ENCODE measurements around the gene MAP3K21.
A peak's percentile ranks its signal among the peaks of the same experiment; 100 is the strongest.

Gene MAP3K21

GRCh38 chr1:233300326-233300725 is 27.2 kb upstream of the MAP3K21 start:
- Mint-ChIP-seq H3K27me3 (peaks cover under 1% of the 10 kb centered on the region), H3K4me3 (no peak overlapping the region), H3K36me3 (ENCODE audit: insufficient read depth) (no peaks in the 10 kb centered on the region), H3K27ac (ENCODE audit: low read depth) (no peak overlapping the region), H3K9me3 (no peaks in the 10 kb centered on the region), H3K4me1 (peaks cover 8% of the 10 kb centered on the region)
- ATAC-seq (replicated peaks; ENCODE audit: extremely low read depth, poor library complexity, severe bottlenecking), result no peak
- DNase-seq (ENCODE audit: low spot score in 2 of 2), result no peak

DNA sequence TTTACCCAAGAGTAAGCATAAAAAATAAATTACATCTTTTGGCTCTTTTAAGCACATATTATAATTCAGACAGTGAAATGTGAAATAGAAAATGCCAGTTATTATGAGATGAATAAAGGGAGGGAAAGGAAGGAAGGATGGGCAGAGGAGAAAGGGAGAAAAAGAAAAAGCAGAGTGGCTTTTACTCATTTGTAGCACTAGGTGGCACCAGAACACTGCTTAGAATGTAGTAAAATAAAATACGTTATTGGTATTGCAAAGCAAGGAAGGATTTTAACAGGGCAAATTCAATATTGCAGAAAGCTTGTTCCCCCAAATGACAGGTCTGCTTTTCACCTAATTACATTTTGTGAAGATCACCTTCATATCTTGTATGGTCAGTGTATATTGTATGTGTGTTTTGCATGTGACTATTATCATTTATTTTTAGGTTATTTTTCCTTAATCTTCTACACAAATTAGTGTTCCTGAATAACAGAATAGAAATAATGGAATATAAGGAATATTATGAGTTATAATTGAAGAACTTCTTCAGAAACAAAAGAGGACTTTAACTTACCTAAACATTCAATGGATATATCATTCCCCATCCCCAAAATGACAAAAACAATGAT is 22.9 kb upstream of the MAP3K21 start:
- H3K36me3 Mint-ChIP-seq (ENCODE audit: insufficient read depth), result no peaks in the 10 kb centered on the region
- H3K27ac Mint-ChIP-seq (ENCODE audit: low read depth), result no peak overlapping the region
- no peak overlapping the region for H3K4me3 Mint-ChIP-seq
- H3K9me3 Mint-ChIP-seq, result no peaks in the 10 kb centered on the region
- DNase-seq (ENCODE audit: low spot score in 2 of 2) (no peak), ATAC-seq (replicated peaks; ENCODE audit: extremely low read depth, poor library complexity, severe bottlenecking) (no peak)
- H3K27me3 Mint-ChIP-seq, result peaks cover 27% of the 10 kb centered on the region
- no peaks in the 10 kb centered on the region for H3K4me1 Mint-ChIP-seq

GRCh38 chr1:233313434-233314155 is 13.9 kb upstream of the MAP3K21 start:
- peak overlapping the region; percentile 11 for H3K27ac Mint-ChIP-seq (ENCODE audit: low read depth)
- no peaks in the 10 kb centered on the region for H3K4me1 Mint-ChIP-seq
- DNase-seq (ENCODE audit: low spot score in 2 of 2) (no peak), ATAC-seq (replicated peaks; ENCODE audit: extremely low read depth, poor library complexity, severe bottlenecking) (no peak)
- H3K36me3 Mint-ChIP-seq (ENCODE audit: insufficient read depth), result no peaks in the 10 kb centered on the region
- no peaks in the 10 kb centered on the region for H3K9me3 Mint-ChIP-seq
- H3K27me3 Mint-ChIP-seq, result peaks cover 11% of the 10 kb centered on the region
- H3K4me3 Mint-ChIP-seq, result no peak overlapping the region

GRCh38 chr1:233315718-233316301 is 11.7 kb upstream of the MAP3K21 start:
- DNase-seq (ENCODE audit: low spot score in 2 of 2) (no peak), ATAC-seq (replicated peaks; ENCODE audit: extremely low read depth, poor library complexity, severe bottlenecking) (no peak)
- Mint-ChIP-seq H3K4me1 (no peaks in the 10 kb centered on the region), H3K36me3 (ENCODE audit: insufficient read depth) (no peaks in the 10 kb centered on the region), H3K27ac (ENCODE audit: low read depth) (no peak overlapping the region), H3K4me3 (no peak overlapping the region), H3K27me3 (peaks cover 4% of the 10 kb centered on the region), H3K9me3 (no peaks in the 10 kb centered on the region)

DNA sequence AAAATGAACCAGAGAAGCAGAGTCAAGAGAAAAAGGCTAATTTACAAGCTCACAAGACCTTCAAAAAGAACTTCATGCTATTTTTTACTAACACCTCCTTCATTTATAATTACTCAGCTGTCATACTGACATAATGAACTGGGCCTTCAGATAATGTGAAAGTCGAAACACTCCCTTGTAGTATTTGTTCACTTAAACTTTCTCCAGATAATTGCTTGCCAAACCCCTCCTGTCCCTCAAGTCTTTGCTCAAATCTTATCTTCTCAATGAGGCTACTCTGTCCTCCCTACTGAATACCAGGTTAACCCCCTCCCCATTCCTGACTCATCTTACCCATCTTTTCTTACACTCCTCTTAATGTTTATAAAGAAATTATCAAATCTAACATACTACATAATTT is 11.1 kb upstream of the MAP3K21 start:
- no peak for ATAC-seq (replicated peaks; ENCODE audit: extremely low read depth, poor library complexity, severe bottlenecking)
- no peaks in the 10 kb centered on the region for H3K4me1 Mint-ChIP-seq
- H3K27ac Mint-ChIP-seq (ENCODE audit: low read depth), result no peak overlapping the region
- no peaks in the 10 kb centered on the region for H3K36me3 Mint-ChIP-seq (ENCODE audit: insufficient read depth)
- no peak overlapping the region for H3K4me3 Mint-ChIP-seq
- no peak for DNase-seq (ENCODE audit: low spot score in 2 of 2)
- no peaks in the 10 kb centered on the region for H3K27me3 Mint-ChIP-seq
- H3K9me3 Mint-ChIP-seq, result no peaks in the 10 kb centered on the region

DNA sequence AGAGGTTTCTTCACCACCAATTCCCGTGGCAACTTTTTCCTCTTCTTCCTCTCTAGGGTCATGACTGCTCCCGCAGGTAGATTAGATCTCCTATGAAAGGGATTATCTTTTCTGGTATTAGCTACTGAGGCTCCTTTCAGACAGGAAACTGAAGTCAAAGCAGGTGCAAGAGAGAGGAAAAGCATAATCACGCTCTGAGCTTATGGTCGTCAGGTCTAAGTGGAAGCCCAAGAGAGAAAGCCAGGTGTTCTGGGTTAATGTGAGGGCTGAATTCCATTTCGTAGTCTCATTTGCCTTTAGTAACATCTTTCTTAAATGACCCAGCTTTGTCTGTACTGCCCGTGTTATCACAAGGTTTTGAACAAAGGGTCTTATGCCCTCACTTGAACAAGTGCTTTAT is 8.3 kb upstream of the MAP3K21 start:
- DNase-seq (ENCODE audit: low spot score in 2 of 2) (no peak), ATAC-seq (replicated peaks; ENCODE audit: extremely low read depth, poor library complexity, severe bottlenecking) (no peak)
- no peaks in the 10 kb centered on the region for H3K27me3 Mint-ChIP-seq
- H3K4me3 Mint-ChIP-seq, result no peak overlapping the region
- H3K36me3 Mint-ChIP-seq (ENCODE audit: insufficient read depth), result no peaks in the 10 kb centered on the region
- no peak overlapping the region for H3K27ac Mint-ChIP-seq (ENCODE audit: low read depth)
- H3K9me3 Mint-ChIP-seq, result no peaks in the 10 kb centered on the region
- no peaks in the 10 kb centered on the region for H3K4me1 Mint-ChIP-seq

DNA sequence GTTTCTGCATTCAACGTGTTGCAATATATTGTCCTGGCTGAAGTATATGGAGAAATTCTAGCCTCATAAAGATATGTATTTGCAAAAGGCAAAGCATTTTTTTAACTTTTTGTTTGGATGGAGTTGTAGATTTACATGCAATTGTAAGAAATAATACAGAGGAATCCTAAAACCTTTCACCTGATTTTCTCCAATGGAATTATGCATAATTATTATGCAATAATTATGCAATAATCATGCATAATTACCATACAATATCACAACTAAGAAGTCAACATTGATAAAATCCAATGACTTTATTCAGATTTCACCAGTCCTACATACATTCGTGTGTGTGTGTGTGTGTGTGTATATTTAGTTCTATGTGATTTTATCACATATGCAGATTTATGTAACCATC is 7.5 kb upstream of the MAP3K21 start:
- Mint-ChIP-seq H3K9me3 (no peaks in the 10 kb centered on the region), H3K4me3 (no peak overlapping the region), H3K27ac (ENCODE audit: low read depth) (no peak overlapping the region), H3K4me1 (no peaks in the 10 kb centered on the region), H3K36me3 (ENCODE audit: insufficient read depth) (no peaks in the 10 kb centered on the region), H3K27me3 (no peaks in the 10 kb centered on the region)
- no peak for ATAC-seq (replicated peaks; ENCODE audit: extremely low read depth, poor library complexity, severe bottlenecking)
- no peak for DNase-seq (ENCODE audit: low spot score in 2 of 2)

GRCh38 chr1:233323718-233324117 is 3.8 kb upstream of the MAP3K21 start:
- Mint-ChIP-seq H3K4me3 (no peak overlapping the region), H3K36me3 (ENCODE audit: insufficient read depth) (peaks cover 2% of the 10 kb centered on the region), H3K9me3 (no peaks in the 10 kb centered on the region)

DNA sequence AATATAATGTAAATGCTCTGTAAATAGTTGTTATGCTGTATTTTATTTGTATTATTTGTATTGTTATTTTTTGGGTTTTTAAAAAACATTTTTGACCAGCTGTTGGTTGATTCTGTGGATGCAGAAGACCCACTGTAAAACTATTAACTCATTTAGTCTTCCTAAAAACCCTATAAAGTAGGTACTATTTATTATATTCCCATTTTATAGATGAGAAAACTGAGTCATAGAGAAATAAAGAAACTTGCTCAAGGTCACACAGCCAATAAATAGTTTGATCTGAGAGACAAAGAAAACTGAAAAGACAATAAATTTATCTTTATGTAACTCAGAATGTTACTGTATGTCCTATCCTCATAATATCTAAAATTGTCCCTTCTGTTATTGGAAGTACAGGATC is 1.2 kb upstream of the MAP3K21 start:
- Mint-ChIP-seq H3K9me3 (no peaks in the 10 kb centered on the region), H3K27me3 (no peaks in the 10 kb centered on the region), H3K27ac (ENCODE audit: low read depth) (no peak overlapping the region), H3K4me3 (no peak overlapping the region), H3K36me3 (ENCODE audit: insufficient read depth) (peaks cover 2% of the 10 kb centered on the region), H3K4me1 (peaks cover 13% of the 10 kb centered on the region)
- DNase-seq (ENCODE audit: low spot score in 2 of 2) (no peak), ATAC-seq (replicated peaks; ENCODE audit: extremely low read depth, poor library complexity, severe bottlenecking) (no peak)

More at GRCh38 chr1:233323718-233324117, 3.8 kb upstream of the MAP3K21 start:
- no peak for ATAC-seq (replicated peaks; ENCODE audit: extremely low read depth, poor library complexity, severe bottlenecking)
- no peak overlapping the region for H3K27ac Mint-ChIP-seq (ENCODE audit: low read depth)
- peaks cover 8% of the 10 kb centered on the region for H3K4me1 Mint-ChIP-seq
- no peak for DNase-seq (ENCODE audit: low spot score in 2 of 2)
- no peaks in the 10 kb centered on the region for H3K27me3 Mint-ChIP-seq

DNA sequence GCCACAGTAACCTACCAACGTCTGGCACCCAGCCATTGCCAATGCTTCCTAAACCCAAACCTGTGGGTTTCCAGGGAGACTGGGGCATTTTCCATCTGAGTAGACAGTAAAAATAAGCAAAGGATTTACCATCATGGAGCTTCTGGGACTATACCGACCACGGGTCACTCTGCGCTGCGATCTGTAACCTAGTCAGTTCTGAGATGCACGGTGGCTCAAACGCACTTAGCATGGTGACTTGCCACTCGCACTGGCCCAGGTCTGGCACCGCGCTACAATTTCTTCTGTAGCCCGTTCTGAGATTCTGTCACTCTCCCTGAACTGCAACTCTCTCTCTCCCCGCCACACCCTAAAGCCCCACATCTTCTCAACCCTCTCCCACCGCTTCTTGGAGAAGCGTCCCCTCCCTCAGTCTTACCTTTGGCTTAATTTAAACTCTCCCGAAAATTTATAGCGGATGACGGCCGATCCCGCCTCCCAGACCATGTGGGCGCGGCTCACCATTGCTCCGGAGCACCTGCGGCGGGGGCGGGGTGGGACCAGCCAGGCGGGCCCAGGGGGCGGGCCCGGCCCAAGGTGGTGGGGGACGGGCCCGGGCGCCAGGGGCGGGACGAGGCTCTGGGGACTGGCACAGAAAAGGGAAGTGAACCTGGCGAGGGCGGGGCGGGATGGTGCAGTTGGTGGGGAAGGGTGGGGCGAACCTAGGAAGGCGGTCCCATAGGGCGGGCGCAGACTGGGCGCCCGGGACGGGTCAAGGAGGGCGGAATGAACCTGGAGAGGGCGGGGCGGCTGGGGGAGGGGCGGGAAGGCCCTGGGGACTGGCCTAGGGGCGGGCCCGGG is 493 bp upstream of the MAP3K21 start:
- Mint-ChIP-seq H3K4me3 (peak overlapping the region; percentile 78), H3K36me3 (ENCODE audit: insufficient read depth) (peaks cover 2% of the 10 kb centered on the region), H3K4me1 (peaks cover 13% of the 10 kb centered on the region), H3K9me3 (no peaks in the 10 kb centered on the region), H3K27me3 (no peaks in the 10 kb centered on the region), H3K27ac (ENCODE audit: low read depth) (no peak overlapping the region)
- peak; percentile 82 for ATAC-seq (replicated peaks; ENCODE audit: extremely low read depth, poor library complexity, severe bottlenecking)
- peak; percentile 65 for DNase-seq (ENCODE audit: low spot score in 2 of 2)

DNA sequence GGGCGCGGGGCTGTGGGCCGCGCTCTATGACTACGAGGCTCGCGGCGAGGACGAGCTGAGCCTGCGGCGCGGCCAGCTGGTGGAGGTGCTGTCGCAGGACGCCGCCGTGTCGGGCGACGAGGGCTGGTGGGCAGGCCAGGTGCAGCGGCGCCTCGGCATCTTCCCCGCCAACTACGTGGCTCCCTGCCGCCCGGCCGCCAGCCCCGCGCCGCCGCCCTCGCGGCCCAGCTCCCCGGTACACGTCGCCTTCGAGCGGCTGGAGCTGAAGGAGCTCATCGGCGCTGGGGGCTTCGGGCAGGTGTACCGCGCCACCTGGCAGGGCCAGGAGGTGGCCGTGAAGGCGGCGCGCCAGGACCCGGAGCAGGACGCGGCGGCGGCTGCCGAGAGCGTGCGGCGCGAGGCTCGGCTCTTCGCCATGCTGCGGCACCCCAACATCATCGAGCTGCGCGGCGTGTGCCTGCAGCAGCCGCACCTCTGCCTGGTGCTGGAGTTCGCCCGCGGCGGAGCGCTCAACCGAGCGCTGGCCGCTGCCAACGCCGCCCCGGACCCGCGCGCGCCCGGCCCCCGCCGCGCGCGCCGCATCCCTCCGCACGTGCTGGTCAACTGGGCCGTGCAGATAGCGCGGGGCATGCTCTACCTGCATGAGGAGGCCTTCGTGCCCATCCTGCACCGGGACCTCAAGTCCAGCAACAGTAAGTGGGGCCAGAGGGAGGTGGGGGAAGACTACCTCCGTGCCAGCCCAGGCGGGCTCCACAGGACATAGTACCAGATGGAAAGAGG is 808 bp downstream of the MAP3K21 start:
- peaks cover 2% of the 10 kb centered on the region for H3K36me3 Mint-ChIP-seq (ENCODE audit: insufficient read depth)
- DNase-seq (ENCODE audit: low spot score in 2 of 2), result peak; percentile 11 to 18
- H3K9me3 Mint-ChIP-seq, result no peaks in the 10 kb centered on the region
- no peaks in the 10 kb centered on the region for H3K27me3 Mint-ChIP-seq
- H3K27ac Mint-ChIP-seq (ENCODE audit: low read depth), result no peak overlapping the region
- H3K4me1 Mint-ChIP-seq, result peaks cover 13% of the 10 kb centered on the region
- ATAC-seq (replicated peaks; ENCODE audit: extremely low read depth, poor library complexity, severe bottlenecking), result peak; percentile 19
- peak overlapping the region; percentile 69 for H3K4me3 Mint-ChIP-seq
